Transverse colon (tissue), 4 donors: Measurements from ENCODE around the gene MICAL2. TPM values are rescaled to one million over a fixed set of nuclear protein-coding genes. Genes with fewer than 3 reads are reported as not detected.

Experiments used
- DNase-seq: peaks from one replicate; pipeline ENCODE4 v3.0.0-alpha.2; 2019
- H3K27ac ChIP-seq, 4 donors: fragments of 200-600 bp; sonication (generic); 2 replicates each; pipeline ENCODE4 v1.5.1; 2016 to 2018; ENCODE audit warnings: inconsistent platforms in 4 of 4
- H3K27me3 ChIP-seq: fragments of 200-600 bp; sonication (generic); 2 replicates; pipeline ENCODE4 v1.5.1; 2017; ENCODE audit warnings: inconsistent platforms
- H3K36me3 ChIP-seq, 4 donors: fragments of 200-600 bp; sonication (generic); 2 replicates each; pipeline ENCODE4 v1.5.1; 2017 to 2019; ENCODE audit warnings: inconsistent platforms in 4 of 4
- H3K4me1 ChIP-seq, 4 donors: fragments of 200-600 bp; sonication (generic); 2 replicates each; pipeline ENCODE4 v1.5.1; 2017 to 2020; ENCODE audit warnings: inconsistent platforms in 4 of 4
- H3K4me3 ChIP-seq, 4 donors: fragments of 200-600 bp; sonication (generic); 1 replicate in 1 of 4; 2 replicates in 3 of 4; pipeline versions ENCODE4 v1.5.1 to v1.6.1; 2017 to 2019; ENCODE audit warnings: inconsistent platforms in 4 of 4
- H3K9me3 ChIP-seq, 2 donors: fragments of 200-600 bp; sonication (generic); 2 replicates each; pipeline ENCODE4 v1.5.1; 2017 to 2019; ENCODE audit warnings: inconsistent platforms in 2 of 2
- EP300 ChIP-seq: sonication (generic); formaldehyde crosslinking; IDR thresholded peaks from one replicate; pipeline ENCODE4 v1.6.1; 2017; ENCODE audit warnings: antibody characterized with exemption, low read depth
- POLR2A ChIP-seq: fragments of 450-650 bp; IDR thresholded peaks from one replicate; pipeline ENCODE4 v1.6.1; 2016; ENCODE audit warnings: antibody characterized with exemption, mild to moderate bottlenecking, moderate library complexity
- POLR2AphosphoS5 ChIP-seq, 3 donors: sonication (generic); formaldehyde crosslinking; IDR thresholded peaks; one replicate each; pipeline ENCODE4 v1.6.1; 2016; ENCODE audit warnings: antibody characterized with exemption in 3 of 3
- WGBS, 2 donors: methylation state at CpG; one replicate each; pipeline ENCODE4 v1.1.5; 2018; ENCODE audit warnings: low coverage in 1 of 2; 5-methylcytosine and 5-hydroxymethylcytosine counted together
- in situ Hi-C, 4 donors: fragments of 200-750 bp; cut with MboI; loops; one replicate each; pipeline versions ENCODE4 v1.15.0 to v1.15.1; 2017; ENCODE audit warnings: low sequenced_read_pairs in 3 of 4, low pct_ligation_motif_present in 1 of 4, low pct_unique_long_range_greater_than_20kb in 1 of 4
- intact Hi-C: fragments of 100-400 bp; cut with DNase I; formaldehyde crosslinking; loops from one replicate; pipeline ENCODE4 v1.15.1; 2023; ENCODE audit warnings: low total_unique reads
- total RNA-seq, 4 donors: library from RNA; depleted of rRNA; stranded (reverse); fragments of >200 nt; gene quantifications; one replicate each; pipeline ENCODE4 v1.1.0, GENCODE V29; 2016
- TF ChIP-seq, protein P1 (sequence below), 5 experiments: fragments of 200-600 bp in 3 of 5; fragments of 450-650 bp in 2 of 5; sonication (generic) in 3 of 5; IDR thresholded peaks; 1 replicate in 2 of 5; 2 replicates in 3 of 5; pipeline ENCODE4 v1.5.1; 2016 to 2017; ENCODE audit warnings: antibody characterized with exemption in 5 of 5, inconsistent platforms in 3 of 5, mild to moderate bottlenecking in 2 of 5, moderate library complexity in 1 of 5

Gene MICAL2
- total RNA-seq, 4 donors from 2014 or later = 309 to 483 (median 316) TPM

DNA sequence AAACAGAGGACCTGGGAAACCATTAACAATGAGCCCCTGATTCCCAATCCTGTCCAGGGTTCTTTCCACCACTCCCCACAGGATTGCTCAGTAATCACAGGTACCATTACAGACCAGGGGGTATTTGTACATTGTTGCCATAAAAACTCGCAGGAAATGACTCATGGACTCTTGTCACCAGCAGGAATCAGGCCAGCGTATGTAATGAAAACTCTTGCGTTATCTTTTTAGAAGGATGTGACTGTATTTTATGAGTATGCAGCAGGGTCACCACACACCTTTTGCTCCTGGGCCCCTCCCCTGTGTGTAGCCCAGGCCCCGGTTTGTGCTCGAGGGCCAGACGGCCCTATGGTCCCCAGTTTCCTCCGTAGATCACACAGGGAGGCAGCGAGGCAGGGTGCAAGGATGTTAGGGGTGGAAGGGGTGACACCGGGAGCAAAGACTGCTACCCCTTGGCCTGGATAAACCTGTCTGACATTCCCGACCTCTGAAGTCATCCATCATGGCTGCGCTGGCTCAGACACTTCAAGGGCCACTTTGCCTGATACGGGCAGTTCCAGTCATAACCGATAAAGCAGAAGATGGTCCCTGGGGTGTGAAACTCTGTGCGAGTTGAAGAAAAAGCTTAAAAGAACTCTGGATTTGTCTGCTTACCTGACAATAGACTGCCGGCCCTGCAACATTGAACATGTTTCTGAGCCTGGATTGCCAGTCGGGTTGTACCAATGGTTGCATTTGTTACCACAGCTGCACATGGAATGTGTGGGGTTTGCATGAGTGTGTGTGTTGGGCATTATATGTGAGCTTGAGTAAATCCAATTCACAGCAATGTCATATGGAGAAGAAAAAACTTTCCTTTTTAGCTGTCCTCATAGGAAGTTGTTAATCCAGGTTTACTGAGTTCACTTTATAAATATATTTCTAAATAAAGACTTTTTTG, 56.9 kb downstream of the MICAL2 start:
- Histone ChIP-seq H3K27me3 (no peaks in the 10 kb centered on the region), H3K4me3 (no peak overlapping the region), H3K27ac (peak overlapping the region; percentile 87 to 90 (median 88)), H3K9me3 (no peaks in the 10 kb centered on the region), H3K36me3 (no peaks in the 10 kb centered on the region), H3K4me1 (peaks cover 38 to 89% (median 74%) of the 10 kb centered on the region in 4 donors)
- in situ Hi-C loops = no loop called here
- TF ChIP-seq EP300 (no peak), POLR2AphosphoS5 (IDR thresholded peaks at IDR 0.05) (peak in 2 of 3 donors; percentile 35 to 77), POLR2A (peak; percentile 29)
- TF ChIP-seq, protein P1, sequence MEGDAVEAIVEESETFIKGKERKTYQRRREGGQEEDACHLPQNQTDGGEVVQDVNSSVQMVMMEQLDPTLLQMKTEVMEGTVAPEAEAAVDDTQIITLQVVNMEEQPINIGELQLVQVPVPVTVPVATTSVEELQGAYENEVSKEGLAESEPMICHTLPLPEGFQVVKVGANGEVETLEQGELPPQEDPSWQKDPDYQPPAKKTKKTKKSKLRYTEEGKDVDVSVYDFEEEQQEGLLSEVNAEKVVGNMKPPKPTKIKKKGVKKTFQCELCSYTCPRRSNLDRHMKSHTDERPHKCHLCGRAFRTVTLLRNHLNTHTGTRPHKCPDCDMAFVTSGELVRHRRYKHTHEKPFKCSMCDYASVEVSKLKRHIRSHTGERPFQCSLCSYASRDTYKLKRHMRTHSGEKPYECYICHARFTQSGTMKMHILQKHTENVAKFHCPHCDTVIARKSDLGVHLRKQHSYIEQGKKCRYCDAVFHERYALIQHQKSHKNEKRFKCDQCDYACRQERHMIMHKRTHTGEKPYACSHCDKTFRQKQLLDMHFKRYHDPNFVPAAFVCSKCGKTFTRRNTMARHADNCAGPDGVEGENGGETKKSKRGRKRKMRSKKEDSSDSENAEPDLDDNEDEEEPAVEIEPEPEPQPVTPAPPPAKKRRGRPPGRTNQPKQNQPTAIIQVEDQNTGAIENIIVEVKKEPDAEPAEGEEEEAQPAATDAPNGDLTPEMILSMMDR (IDR thresholded peaks at IDR 0.05) = no peak
- peak; percentile 74 for DNase-seq
- intact Hi-C loops = no loop called here
- WGBS, 2 donors = 49% methylated on average over 16 of the region's 16 CpGs; no CpG with 5 or more reads in 1 of the 2 donors

DNA sequence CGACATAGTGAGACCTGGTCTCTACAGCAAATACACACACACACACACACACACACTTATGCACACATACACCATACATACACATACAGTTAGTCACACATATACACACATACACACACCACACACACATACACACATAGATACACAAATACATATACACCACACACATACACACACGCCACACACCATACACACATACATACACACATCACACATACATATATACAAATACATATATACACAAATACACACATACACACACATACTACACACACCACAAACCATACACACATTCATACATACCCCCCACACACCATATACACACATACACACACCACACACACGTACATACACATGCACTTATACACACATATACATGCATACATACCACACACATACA, 57.7 kb downstream of the MICAL2 start:
- TF ChIP-seq EP300 = no peak
- no peak for TF ChIP-seq POLR2A
- TF ChIP-seq, protein P1 (IDR thresholded peaks at IDR 0.05) = no peak
- no peak for TF ChIP-seq POLR2AphosphoS5 (IDR thresholded peaks at IDR 0.05)
- 88 to 97% methylated on average over 3 of the region's 3 CpGs for WGBS, 2 donors
- in situ Hi-C loops (no loop called here), intact Hi-C loops (no loop called here)
- Histone ChIP-seq H3K27ac (peak overlapping the region; percentile 87 to 90 (median 88)), H3K9me3 (no peaks in the 10 kb centered on the region), H3K27me3 (no peaks in the 10 kb centered on the region), H3K4me3 (no peak overlapping the region), H3K4me1 (peaks cover 30 to 89% (median 69%) of the 10 kb centered on the region in 4 donors), H3K36me3 (no peaks in the 10 kb centered on the region)
- no peak for DNase-seq

GRCh38 chr11:12169822-12170221, 59.4 kb downstream of the MICAL2 start:
- Histone ChIP-seq H3K36me3 (no peaks in the 10 kb centered on the region), H3K27ac (peak overlapping the region; percentile 87 to 90 (median 88)), H3K4me3 (no peak overlapping the region), H3K4me1 (peaks cover 28 to 83% (median 52%) of the 10 kb centered on the region in 4 donors), H3K9me3 (no peaks in the 10 kb centered on the region), H3K27me3 (no peaks in the 10 kb centered on the region)
- no peak for TF ChIP-seq POLR2AphosphoS5 (IDR thresholded peaks at IDR 0.05)
- TF ChIP-seq, protein P1 (IDR thresholded peaks at IDR 0.05) = no peak
- no peak for TF ChIP-seq EP300
- TF ChIP-seq POLR2A = no peak
- WGBS, 2 donors = 46 to 69% methylated on average over 2 to 3 of the region's 3 CpGs
- in situ Hi-C loops = no loop called here
- intact Hi-C loops = loop anchor here (10.0 kb wide), 1 partner anchor 55 kb away; the partner anchor contains the start of gene MICAL2
- DNase-seq = no peak

GRCh38 chr11:12170501-12170900, 60.1 kb downstream of the MICAL2 start:
- DNase-seq = no peak
- Histone ChIP-seq H3K36me3 (no peaks in the 10 kb centered on the region), H3K9me3 (no peaks in the 10 kb centered on the region), H3K4me1 (peaks cover 24 to 77% (median 50%) of the 10 kb centered on the region in 4 donors), H3K4me3 (no peak overlapping the region), H3K27ac (peak overlapping the region; percentile 87 to 90 (median 88)), H3K27me3 (no peaks in the 10 kb centered on the region)
- 67 to 79% methylated on average over 1 to 3 of the region's 3 CpGs for WGBS, 2 donors
- intact Hi-C loops (loop anchor here (10.0 kb wide), 1 partner anchor 56 kb away; the partner anchor contains the start of gene MICAL2), in situ Hi-C loops (no loop called here)
- TF ChIP-seq POLR2AphosphoS5 (IDR thresholded peaks at IDR 0.05) (no peak), POLR2A (no peak), EP300 (no peak)
- TF ChIP-seq, protein P1 (IDR thresholded peaks at IDR 0.05) = no peak
